Natural killer cell (primary cell): ENCODE results near the gene COL4A1. TPM values are rescaled to one million over a fixed set of nuclear protein-coding genes. Genes with fewer than 3 reads are reported as not detected.

Experiments used
- ATAC-seq, 3 donors: fragments of 150-1000 bp in 2 of 3; fragments of 200-7000 bp in 1 of 3; cut with Tn5 transposase; 1 replicate in 1 of 3; 2 replicates in 2 of 3; pipeline ENCODE4 v1.10.0; 2021; ENCODE audit warnings: mild to moderate bottlenecking in 2 of 3, moderate library complexity in 2 of 3
- DNase-seq, 2 donors: peaks; one replicate each; pipeline versions ENCODE4 v3.0.0 to v3.0.0-alpha.2; 2013 to 2021; ENCODE audit warnings: mixed read lengths in 1 of 2
- H3K27ac ChIP-seq: one replicate; pipeline ENCODE4 v1.5.1; 2013; ENCODE audit warnings: mild to moderate bottlenecking, low read length
- H3K27me3 ChIP-seq: one replicate; pipeline ENCODE4 v1.6.1; 2013; ENCODE audit warnings: low read length; ENCODE audit not compliant: control insufficient read depth, insufficient read depth
- H3K36me3 ChIP-seq: one replicate; pipeline ENCODE4 v1.6.1; 2013; ENCODE audit warnings: low read length; ENCODE audit not compliant: control insufficient read depth, insufficient read depth
- H3K4me1 ChIP-seq: one replicate; pipeline ENCODE4 v1.6.1; 2013; ENCODE audit warnings: low read length; ENCODE audit not compliant: control insufficient read depth, insufficient read depth
- H3K4me3 ChIP-seq: one replicate; pipeline ENCODE4 v1.5.1; 2013; ENCODE audit warnings: low read length
- H3K9me3 ChIP-seq: one replicate; pipeline ENCODE4 v1.6.1; 2013; ENCODE audit warnings: low read length; ENCODE audit not compliant: control insufficient read depth, insufficient read depth
- H3K27ac Mint-ChIP-seq, 2 donors: one replicate each; pipeline ENCODE4 v1.8.0; 2022; ENCODE audit warnings: mild to moderate bottlenecking in 2 of 2, mixed read lengths in 2 of 2, moderate library complexity in 1 of 2
- H3K27me3 Mint-ChIP-seq, 2 donors: one replicate each; pipeline ENCODE4 v1.8.0; 2022; ENCODE audit warnings: low read depth in 2 of 2, mixed read lengths in 2 of 2
- H3K36me3 Mint-ChIP-seq: one replicate; pipeline ENCODE4 v1.8.0; 2022; ENCODE audit warnings: mixed read lengths
- H3K4me1 Mint-ChIP-seq, 2 donors: one replicate each; pipeline ENCODE4 v1.8.0; 2022; ENCODE audit warnings: mixed read lengths in 2 of 2
- H3K4me3 Mint-ChIP-seq: one replicate; pipeline ENCODE4 v1.8.0; 2022; ENCODE audit warnings: mild to moderate bottlenecking, moderate library complexity, mixed read lengths
- H3K9me3 Mint-ChIP-seq, 2 donors: one replicate each; pipeline ENCODE4 v1.8.0; 2022; ENCODE audit warnings: mixed read lengths in 2 of 2
- WGBS: methylation state at CpG from one replicate; pipeline ENCODE4 v1.1.7; 2013; ENCODE audit warnings: missing lambda C conversion rate; ENCODE audit not compliant: insufficient coverage; 5-methylcytosine and 5-hydroxymethylcytosine counted together
- intact Hi-C: fragments of 100-400 bp; cut with micrococcal nuclease; formaldehyde crosslinking; loops from one replicate; pipeline ENCODE4 v1.14.2; 2022
- total RNA-seq, 4 donors: library from RNA; stranded (reverse); fragments of 120-200 nt in 1 of 4; gene quantifications; one replicate each; pipeline versions ENCODE4 v1.2.3 to v1.2.4, GENCODE V29; 2013 to 2022
- TF ChIP-seq, protein P1 (sequence below): fragments of 200-600 bp; IDR thresholded peaks from one replicate; pipeline ENCODE4 v1.8.0; 2022; ENCODE audit warnings: antibody characterized with exemption

Gene COL4A1
- total RNA-seq, 3 donors from 2014 or later (not counting 1 experiment from before 2014, with no cell fraction given): not detected

DNA sequence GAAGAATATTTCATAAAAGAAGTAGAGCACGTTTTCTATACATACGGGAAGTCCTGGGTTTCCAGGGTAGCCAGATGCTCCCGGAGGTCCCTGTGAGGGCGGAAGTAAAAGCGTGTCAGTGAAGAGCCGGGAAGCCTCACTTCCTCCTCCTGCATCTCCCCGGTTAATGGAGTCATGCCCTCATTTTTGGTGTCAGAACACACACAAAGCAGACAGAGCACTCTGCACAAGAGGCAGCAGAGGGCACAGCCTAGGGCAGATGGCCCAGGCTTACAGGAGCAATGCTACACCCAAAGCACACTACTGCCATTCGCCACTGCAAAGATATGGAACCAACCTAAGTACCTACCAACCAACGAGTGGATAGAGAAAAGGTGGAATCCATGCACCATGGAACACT, 94.4 kb downstream of the COL4A1 start:
- WGBS: 93% methylated on average over 9 of the region's 9 CpGs
- ATAC-seq (no peak), DNase-seq (no peak)
- no peak overlapping the region for H3K27ac Mint-ChIP-seq
- peaks cover 2 to 10% of the 10 kb centered on the region in 2 donors for H3K27me3 Mint-ChIP-seq
- no peaks in the 10 kb centered on the region for H3K27me3 ChIP-seq
- no peaks in the 10 kb centered on the region for H3K36me3 ChIP-seq
- H3K4me1 ChIP-seq: no peaks in the 10 kb centered on the region
- H3K9me3 Mint-ChIP-seq: no peaks in the 10 kb centered on the region
- intact Hi-C loops: no loop called here
- no peaks in the 10 kb centered on the region for H3K4me1 Mint-ChIP-seq
- H3K27ac ChIP-seq: no peak overlapping the region
- H3K36me3 Mint-ChIP-seq: no peaks in the 10 kb centered on the region
- TF ChIP-seq, protein P1, sequence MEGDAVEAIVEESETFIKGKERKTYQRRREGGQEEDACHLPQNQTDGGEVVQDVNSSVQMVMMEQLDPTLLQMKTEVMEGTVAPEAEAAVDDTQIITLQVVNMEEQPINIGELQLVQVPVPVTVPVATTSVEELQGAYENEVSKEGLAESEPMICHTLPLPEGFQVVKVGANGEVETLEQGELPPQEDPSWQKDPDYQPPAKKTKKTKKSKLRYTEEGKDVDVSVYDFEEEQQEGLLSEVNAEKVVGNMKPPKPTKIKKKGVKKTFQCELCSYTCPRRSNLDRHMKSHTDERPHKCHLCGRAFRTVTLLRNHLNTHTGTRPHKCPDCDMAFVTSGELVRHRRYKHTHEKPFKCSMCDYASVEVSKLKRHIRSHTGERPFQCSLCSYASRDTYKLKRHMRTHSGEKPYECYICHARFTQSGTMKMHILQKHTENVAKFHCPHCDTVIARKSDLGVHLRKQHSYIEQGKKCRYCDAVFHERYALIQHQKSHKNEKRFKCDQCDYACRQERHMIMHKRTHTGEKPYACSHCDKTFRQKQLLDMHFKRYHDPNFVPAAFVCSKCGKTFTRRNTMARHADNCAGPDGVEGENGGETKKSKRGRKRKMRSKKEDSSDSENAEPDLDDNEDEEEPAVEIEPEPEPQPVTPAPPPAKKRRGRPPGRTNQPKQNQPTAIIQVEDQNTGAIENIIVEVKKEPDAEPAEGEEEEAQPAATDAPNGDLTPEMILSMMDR: no peak
- H3K4me3 ChIP-seq: no peak overlapping the region
- no peaks in the 10 kb centered on the region for H3K9me3 ChIP-seq
- no peak overlapping the region for H3K4me3 Mint-ChIP-seq

- DNase-seq: no peak
- Mint-ChIP-seq H3K4me1 (no peaks in the 10 kb centered on the region), H3K4me3 (no peak overlapping the region), H3K27me3 (peaks cover 0 to 2% of the 10 kb centered on the region in 2 donors), H3K9me3 (no peaks in the 10 kb centered on the region), H3K27ac (no peak overlapping the region), H3K36me3 (no peaks in the 10 kb centered on the region)
- ATAC-seq: no peak
- H3K4me1 ChIP-seq: no peaks in the 10 kb centered on the region
- TF ChIP-seq, protein P1: no peak
- H3K27me3 ChIP-seq: no peaks in the 10 kb centered on the region
- no peaks in the 10 kb centered on the region for H3K36me3 ChIP-seq
- H3K27ac ChIP-seq: no peak overlapping the region
- 73% methylated on average over 6 of the region's 6 CpGs for WGBS
- no peaks in the 10 kb centered on the region for H3K9me3 ChIP-seq
- intact Hi-C loops: no loop called here
- no peak overlapping the region for H3K4me3 ChIP-seq
These were observed 95.2 kb downstream of the COL4A1 start for GRCh38 chr13:110211735-110212134.

- no peaks in the 10 kb centered on the region for H3K4me1 ChIP-seq
- no peaks in the 10 kb centered on the region for H3K9me3 ChIP-seq
- H3K27ac ChIP-seq: no peak overlapping the region
- H3K4me3 ChIP-seq: no peak overlapping the region
- no peaks in the 10 kb centered on the region for H3K36me3 ChIP-seq
- no peak for ATAC-seq
- Mint-ChIP-seq H3K36me3 (no peaks in the 10 kb centered on the region), H3K9me3 (no peaks in the 10 kb centered on the region), H3K4me3 (no peak overlapping the region), H3K27me3 (no peaks in the 10 kb centered on the region), H3K4me1 (no peaks in the 10 kb centered on the region), H3K27ac (no peak overlapping the region)
- intact Hi-C loops: no loop called here
- TF ChIP-seq, protein P1: no peak
- 85% methylated on average over 9 of the region's 10 CpGs for WGBS
- no peaks in the 10 kb centered on the region for H3K27me3 ChIP-seq
- no peak for DNase-seq
These were observed 95.9 kb downstream of the COL4A1 start for GRCh38 chr13:110211046-110211445.

- no peak for DNase-seq
- no peaks in the 10 kb centered on the region for H3K27me3 ChIP-seq
- intact Hi-C loops: no loop called here
These were observed 96.4 kb downstream of the COL4A1 start for GRCh38 chr13:110210604-110210985.

More at GRCh38 chr13:110210604-110210985, 96.4 kb downstream of the COL4A1 start:
- TF ChIP-seq, protein P1: no peak
- no peak overlapping the region for H3K4me3 Mint-ChIP-seq
- H3K27ac ChIP-seq: no peak overlapping the region
- H3K4me1 Mint-ChIP-seq: no peaks in the 10 kb centered on the region
- H3K4me1 ChIP-seq: no peaks in the 10 kb centered on the region
- H3K27ac Mint-ChIP-seq: no peak overlapping the region
- H3K9me3 ChIP-seq: no peaks in the 10 kb centered on the region
- WGBS: 97% methylated on average over 3 of the region's 3 CpGs
- no peaks in the 10 kb centered on the region for H3K9me3 Mint-ChIP-seq
- no peak for ATAC-seq
- no peak overlapping the region for H3K4me3 ChIP-seq
- no peaks in the 10 kb centered on the region for H3K36me3 Mint-ChIP-seq
- H3K27me3 Mint-ChIP-seq: no peaks in the 10 kb centered on the region
- H3K36me3 ChIP-seq: no peaks in the 10 kb centered on the region
